ENCODE data around the gene PTPRN2. TPM values are rescaled to one million over a fixed set of nuclear protein-coding genes. Genes with fewer than 3 reads are reported as not detected.

Gene PTPRN2
- total and polyA plus RNA-seq, 9 of the 15 experiments (the other 6 are each of a cell fraction or from before 2014, with no cell fraction given) = not detected

GRCh38 chr7:158057446-158057845 lies 530.2 kb downstream of the PTPRN2 start:
- H3K4me3 ChIP-seq = no peak overlapping the region
- no peak overlapping the region for H3K9ac ChIP-seq (ENCODE audit: insufficient read depth in 1 of 2, low read depth in 2 of 2, low read length in 2 of 2)
- intact Hi-C loops (cut with micrococcal nuclease) (no loop called here), in situ Hi-C loops (cut with MboI) (no loop called here)
- H3K9me3 ChIP-seq (replicated peaks; ENCODE audit: control insufficient read depth, insufficient read depth, low read depth, low read length) = 0 out of 2 replicates have a peak, but pooled peaks cover 3% of the 10 kb centered on the region
- ChIA-PET CTCF (ENCODE audit: low intra/inter-chr PET ratio) (interaction anchor here (1.3 kb wide), 1 partner anchor 351 kb away, joined by 4 read pairs; no protein-coding TSS in a partner anchor), POLR2A (no interaction called here)
- H3K27me3 ChIP-seq (ENCODE audit: control insufficient read depth in 2 of 2, insufficient read depth in 2 of 2, low read length in 2 of 2) = peaks cover 2 to 23% of the 10 kb centered on the region in 2 experiments; a peak in 2 of 5 replicates
- no peak overlapping the region for H2AFZ ChIP-seq (ENCODE audit: low read depth, low read length)
- no peaks in the 10 kb centered on the region for H3K36me3 ChIP-seq (ENCODE audit: control insufficient read depth, insufficient read depth, low read length)
- ATAC-seq (no peak), FAIRE-seq (no peak), DNase-seq (ENCODE audit: extremely low read depth in 1 of 4, low spot score in 3 of 4) (no peak)
- H3K4me2 ChIP-seq (ENCODE audit: insufficient read depth, low read length) = no peak overlapping the region
- H3K27ac ChIP-seq (ENCODE audit: extremely low read depth, low read depth, low read length) = no peak overlapping the region
- H3K4me1 ChIP-seq (replicated peaks in 1 of 2; ENCODE audit: control insufficient read depth in 2 of 2, insufficient read depth in 2 of 2, low read length in 2 of 2) = no peaks in the 10 kb centered on the region
- under 1% methylated on average over 8 of the region's 8 CpGs for WGBS (ENCODE audit: insufficient coverage, low coverage, missing lambda C conversion rate)
- no TSS peak for BruUV-seq (replicated peaks)
- H4K20me1 ChIP-seq (replicated peaks; ENCODE audit: control insufficient read depth, insufficient read depth, low read length) = no peaks in the 10 kb centered on the region
- H3K79me2 ChIP-seq (ENCODE audit: control insufficient read depth, insufficient read depth, low read length) = no peaks in the 10 kb centered on the region
- H3K9me1 ChIP-seq (ENCODE audit: control insufficient read depth, insufficient read depth, low read length) = no peaks in the 10 kb centered on the region
- TF ChIP-seq ZC3H11A (IDR thresholded peaks at IDR 0.05; ENCODE audit: low read depth, low read length) (no peak), HDAC2 (IDR thresholded peaks at IDR 0.05) (no peak), FOS (IDR thresholded peaks at IDR 0.05; ENCODE audit: extremely low read depth, insufficient read length) (no peak), GTF2F1 (IDR thresholded peaks at IDR 0.05; ENCODE audit: low read depth, low read length) (no peak), ZNF609 (CRISPR knock-in tag; IDR thresholded peaks at IDR 0.05; ENCODE audit: borderline replicate concordance) (no peak), ZNF639 (CRISPR knock-in tag; conservative IDR thresholded peaks at IDR 0.05 in 1 of 2, IDR thresholded peaks at IDR 0.05 in 1 of 2) (no peak), BDP1 (IDR thresholded peaks at IDR 0.05; ENCODE audit: insufficient read depth, insufficient read length) (no peak), ZNF316 (IDR thresholded peaks at IDR 0.05) (no peak), RAD51 (IDR thresholded peaks at IDR 0.05; ENCODE audit: borderline replicate concordance, low read depth) (no peak), ZNF239 (CRISPR knock-in tag; IDR thresholded peaks at IDR 0.05) (no peak), HNRNPH1 (optimal IDR thresholded peaks at IDR 0.05; ENCODE audit: low read depth, low read length) (no peak), ZNF551 (CRISPR knock-in tag; IDR thresholded peaks at IDR 0.05) (no peak), TCFL5 (CRISPR knock-in tag; conservative IDR thresholded peaks at IDR 0.05) (no peak), ZNF3 (CRISPR knock-in tag; IDR thresholded peaks at IDR 0.05) (no peak), POLR3G (IDR thresholded peaks at IDR 0.05; ENCODE audit: extremely low read depth, insufficient read length, insufficient replicate concordance) (no peak)
